Femur (tissue), 1 donor: Measurements from ENCODE around the gene CEMIP.

ENCODE experiments used
- DNase-seq: peaks from one replicate; pipeline ENCODE4 v3.0.0-alpha.2; 2017

The CEMIP gene

DNA sequence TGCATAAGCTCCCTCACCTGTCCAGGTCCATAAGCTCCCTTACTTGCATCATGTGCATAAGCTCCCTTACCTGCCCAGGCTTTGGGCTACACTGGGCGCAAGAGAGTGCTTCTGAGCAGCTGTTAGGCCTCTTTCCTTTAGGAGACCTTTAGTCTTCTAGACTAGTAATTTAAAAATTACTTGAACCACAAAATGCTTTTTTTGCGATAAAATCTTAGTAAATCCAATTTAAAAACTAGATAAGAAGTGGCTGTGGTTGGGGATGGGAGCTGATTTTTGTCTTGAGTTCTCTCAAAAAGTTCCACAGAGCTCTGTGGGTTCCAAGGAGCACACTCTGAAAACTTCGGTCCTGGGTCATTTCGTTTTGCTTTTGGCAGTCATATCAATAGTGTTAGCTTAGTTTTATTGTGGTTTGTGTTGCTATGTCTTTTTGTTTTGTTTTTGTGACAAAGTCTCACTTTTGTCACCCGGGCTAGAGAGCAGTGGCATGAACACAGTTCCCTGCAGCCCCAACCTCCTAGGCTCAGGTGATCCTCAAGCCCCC is 6.7 kb downstream of the CEMIP start:
- no peak for DNase-seq

- no peak for DNase-seq
Measured at GRCh38 chr15:80787316-80787715, 8.1 kb downstream of the CEMIP start.

DNA sequence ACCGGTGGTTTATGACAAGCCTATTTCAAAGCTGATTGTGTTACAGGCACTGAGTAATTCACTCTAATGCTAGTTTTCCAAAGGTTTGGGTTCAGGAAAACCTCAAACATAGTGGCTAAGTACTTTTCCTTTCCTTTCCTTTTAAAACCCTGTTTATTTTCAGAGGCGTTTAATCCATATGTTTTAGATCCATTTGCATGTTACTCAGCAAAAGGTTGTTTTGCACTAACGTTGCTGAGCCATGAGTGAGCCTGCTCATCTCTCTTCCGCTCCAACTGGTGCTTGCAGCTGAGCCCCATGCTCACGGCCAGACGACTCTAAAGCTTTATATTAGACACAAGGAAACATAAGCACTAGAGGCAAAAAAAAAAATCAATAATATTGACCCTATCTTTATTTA is 9.4 kb downstream of the CEMIP start:
- no peak for DNase-seq

GRCh38 chr15:80789296-80789695 is 10.1 kb downstream of the CEMIP start:
- no peak for DNase-seq

GRCh38 chr15:80789796-80790195 is 10.6 kb downstream of the CEMIP start:
- DNase-seq = no peak

DNA sequence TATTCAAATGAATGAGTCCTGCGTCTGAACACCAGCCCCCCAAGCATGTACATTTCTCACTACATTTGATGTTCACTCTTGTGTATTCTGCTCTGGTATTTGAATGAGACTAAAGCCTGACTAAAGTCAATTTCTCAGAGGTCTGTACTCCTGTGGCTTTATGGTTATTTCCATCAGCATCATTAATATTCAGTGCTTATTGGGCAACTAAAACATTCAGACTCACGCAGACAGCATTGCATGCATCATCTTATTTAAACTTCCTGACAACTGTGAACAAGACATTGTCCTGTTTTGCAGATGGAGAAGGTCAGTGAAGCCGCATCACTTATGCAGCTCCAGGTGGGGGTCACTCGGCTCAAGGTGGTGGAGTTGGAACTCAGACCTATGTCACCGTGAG is 11.1 kb downstream of the CEMIP start:
- DNase-seq = no peak

GRCh38 chr15:80791004-80791403 is 11.8 kb downstream of the CEMIP start:
- DNase-seq = no peak

DNA sequence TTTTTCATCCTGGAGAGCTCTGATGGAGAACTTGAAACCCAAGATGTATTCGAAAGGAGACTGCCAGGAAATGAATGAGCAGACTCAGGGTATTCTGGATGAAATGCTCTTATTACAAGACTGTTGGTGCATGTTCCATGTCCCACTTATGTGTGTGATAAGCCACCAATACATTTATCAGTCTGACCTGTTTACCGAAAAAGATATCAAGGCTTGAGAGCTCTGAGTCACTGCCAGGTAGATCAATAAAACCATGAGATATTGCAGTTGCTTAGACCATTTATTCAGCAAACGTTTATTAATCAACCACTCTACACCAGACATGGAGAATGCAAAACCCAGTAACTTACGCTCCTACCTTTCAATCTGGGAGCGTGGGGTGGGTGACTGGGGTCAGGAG is 17.2 kb downstream of the CEMIP start:
- DNase-seq = no peak

DNA sequence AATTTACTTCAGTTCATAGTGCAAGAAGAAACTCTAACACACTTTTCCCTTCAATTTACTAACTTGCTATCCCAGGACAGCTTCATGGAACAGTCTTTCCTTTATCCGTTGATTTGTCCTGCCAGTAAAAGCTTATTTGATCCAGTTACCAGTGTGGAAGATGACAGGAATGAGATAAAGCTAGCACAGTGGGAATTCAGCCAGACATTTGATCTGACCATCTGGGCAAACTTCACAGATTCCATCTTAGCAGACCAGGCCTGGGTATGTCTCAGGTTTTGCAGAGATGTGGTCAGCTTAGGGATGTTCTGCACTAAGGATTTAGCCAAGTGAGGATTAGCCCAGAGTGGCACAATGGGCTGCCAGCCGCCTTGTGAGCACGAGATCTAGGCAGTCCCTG is 19.7 kb downstream of the CEMIP start:
- no peak for DNase-seq

GRCh38 chr15:80800067-80800466 is 20.9 kb downstream of the CEMIP start:
- no peak for DNase-seq

DNA sequence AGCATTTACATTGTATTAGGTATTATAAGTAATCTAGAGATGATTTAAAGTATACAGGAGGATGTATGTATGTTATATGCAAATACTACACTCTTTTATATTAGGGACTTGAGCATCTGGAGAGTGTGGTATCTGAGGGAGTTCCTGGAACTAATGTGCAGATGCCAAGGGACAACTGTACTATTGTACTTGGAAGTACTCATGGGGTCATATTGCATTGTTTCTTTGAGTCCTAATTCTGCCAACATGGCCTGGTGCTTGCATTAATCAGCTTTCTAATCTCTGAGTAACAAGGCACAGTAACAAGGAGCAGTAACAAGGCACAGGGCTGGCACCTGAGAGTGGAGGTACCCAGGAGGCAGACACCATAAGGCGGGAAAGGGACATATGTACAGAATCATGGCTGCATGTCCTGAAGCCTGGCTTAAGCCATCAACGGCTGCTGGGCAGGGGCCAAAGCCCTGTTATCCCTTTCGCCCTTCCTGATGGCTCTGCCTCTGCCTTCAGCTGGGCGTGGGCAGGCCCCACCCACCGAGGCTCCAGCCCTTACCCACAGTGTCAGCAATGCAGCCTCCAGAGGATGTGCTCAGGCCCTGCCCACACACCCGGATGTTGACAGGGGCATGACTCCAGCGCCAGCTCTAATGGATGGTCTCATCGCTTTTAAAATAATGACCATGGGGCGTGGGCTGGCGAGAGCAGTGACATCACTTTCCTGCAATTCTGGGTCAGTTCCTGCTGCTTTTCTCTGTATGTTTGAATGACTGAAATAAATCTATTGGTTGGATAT is 22.9 kb downstream of the CEMIP start:
- peak; percentile 40 for DNase-seq

DNA sequence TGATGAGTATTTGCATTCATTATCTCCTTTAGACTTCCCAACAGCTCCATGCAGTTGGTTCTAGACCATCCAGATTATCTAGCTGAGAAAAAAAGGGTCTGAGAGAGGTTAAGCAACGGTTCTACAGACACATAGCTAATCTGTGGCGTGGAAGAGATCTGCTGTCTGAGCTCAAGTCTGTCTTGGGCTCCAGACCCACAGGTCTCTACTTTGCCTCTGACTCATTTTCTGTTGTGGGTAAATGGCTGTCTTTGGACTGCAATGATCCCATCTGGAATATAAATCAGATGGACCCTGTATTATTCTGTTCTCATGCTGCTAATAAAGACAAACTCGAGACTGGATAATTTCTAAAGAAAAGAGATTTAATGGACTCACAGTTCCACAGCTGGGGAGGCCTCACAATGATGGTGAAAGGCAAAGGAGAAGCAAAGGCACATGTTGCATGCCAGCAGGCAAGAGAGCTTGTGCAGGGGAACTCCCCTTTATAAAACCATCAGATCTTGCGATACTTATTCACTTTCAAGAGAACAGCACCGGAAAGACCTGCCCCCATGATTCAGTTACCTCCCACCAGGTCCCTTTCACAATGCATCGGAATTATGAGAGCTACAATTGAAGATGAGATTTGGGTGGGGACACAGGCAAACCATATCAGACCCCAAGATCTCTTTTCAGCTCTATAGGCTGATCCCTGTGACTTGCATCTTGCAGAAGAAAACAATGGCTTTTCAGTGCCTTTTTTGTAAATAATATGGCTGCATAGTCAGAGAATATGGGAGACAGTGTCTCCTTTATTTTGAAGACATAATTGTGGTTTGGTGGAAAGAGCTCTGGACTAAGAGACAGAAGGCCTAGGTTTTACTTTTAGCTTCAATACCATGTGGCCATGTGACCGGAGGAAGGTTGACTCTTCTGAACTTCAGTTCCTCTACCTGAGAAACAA is 24.7 kb downstream of the CEMIP start:
- DNase-seq = no peak

DNA sequence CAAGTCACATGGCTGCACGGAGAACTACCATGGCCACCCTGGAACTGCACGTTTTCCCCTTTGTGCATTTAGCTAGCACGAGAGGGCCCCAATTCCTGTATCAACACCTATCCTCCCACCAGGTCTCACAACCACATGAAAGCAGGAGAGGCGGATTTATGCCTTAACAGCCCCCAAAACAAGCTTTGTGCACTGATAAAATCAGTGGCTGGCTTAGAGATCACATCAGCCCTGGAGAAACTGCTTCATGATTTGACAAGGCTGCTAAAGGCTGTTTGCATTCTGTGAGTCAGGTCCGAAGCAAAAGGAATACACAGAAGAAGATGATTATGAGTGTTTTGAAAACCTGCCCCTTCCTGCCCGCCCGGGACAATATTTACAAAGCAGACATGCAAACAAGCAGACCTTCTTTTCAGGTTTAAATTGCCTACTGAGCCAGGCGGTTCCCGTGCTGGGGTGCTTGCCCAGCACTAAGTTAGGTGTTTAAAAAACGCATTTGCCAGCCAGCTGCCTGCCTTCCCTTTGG is 25.9 kb downstream of the CEMIP start:
- no peak for DNase-seq

- DNase-seq = no peak
Measured at GRCh38 chr15:80811781-80812315, 32.7 kb downstream of the CEMIP start.

DNA sequence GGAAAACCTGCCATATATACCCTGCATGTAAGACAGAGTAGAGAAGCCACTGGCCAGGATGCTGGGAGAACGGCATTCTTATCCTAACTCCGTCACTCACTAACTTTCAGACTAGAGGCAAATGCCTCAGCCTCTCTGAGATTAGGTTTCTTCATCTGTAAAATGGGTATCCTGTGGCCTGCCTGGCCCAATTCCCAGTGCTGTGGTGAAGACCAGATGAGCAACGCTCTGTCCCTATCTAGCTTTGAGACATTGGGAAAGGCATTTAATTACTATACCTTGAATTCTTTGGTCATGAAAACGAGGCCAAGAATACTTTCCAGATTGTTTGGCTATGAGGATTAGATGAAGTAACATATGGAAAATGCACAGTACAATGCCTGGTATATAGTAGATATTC is 35.9 kb downstream of the CEMIP start:
- no peak for DNase-seq

DNA sequence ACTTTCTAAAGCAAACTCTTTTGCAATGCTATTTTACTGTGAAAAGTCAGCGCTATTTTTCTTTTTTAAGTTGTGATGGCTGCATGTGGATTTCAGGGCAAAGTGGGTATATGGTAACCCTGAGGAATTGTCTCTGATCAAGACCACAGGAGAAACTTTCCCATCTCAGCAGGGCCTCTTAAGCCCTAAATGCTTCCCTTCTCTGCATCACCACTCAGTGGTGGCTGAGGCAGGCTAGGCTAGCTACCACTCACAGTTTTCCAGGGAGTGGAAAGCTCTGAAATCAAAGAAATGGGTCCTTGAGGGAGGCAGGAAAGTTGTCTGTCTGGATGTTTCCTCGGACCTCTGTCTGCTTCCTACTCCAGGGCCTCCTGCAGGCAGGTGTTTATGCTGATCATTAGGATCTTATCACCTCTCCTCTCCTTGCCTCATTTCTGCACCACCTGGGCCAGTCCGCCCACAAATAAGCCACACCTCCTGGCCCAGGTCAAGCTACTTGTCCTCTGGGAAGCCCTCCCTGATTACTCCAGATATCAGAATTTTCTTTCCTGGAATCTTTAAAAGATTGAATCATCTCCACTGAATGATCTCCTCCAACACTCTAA is 37.0 kb downstream of the CEMIP start:
- no peak for DNase-seq

DNA sequence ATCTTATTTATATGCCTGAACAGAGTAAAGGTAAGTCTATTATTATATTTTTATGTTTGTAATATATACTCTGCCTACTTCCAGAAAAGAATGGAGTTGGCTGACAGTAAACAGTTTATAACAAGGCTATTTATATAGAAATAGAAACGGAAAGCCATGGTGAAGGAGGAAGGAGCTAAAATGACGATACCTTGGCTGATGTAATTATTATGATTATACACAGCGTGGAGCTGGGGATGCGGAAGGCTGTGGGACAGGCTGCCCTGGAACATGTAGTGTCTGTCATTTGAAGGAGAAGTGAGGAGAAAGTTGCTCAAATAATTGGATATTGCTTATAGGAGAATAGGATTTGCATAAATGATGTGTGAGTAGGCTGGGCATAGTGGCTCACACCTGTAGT is 37.8 kb downstream of the CEMIP start:
- DNase-seq = no peak

DNA sequence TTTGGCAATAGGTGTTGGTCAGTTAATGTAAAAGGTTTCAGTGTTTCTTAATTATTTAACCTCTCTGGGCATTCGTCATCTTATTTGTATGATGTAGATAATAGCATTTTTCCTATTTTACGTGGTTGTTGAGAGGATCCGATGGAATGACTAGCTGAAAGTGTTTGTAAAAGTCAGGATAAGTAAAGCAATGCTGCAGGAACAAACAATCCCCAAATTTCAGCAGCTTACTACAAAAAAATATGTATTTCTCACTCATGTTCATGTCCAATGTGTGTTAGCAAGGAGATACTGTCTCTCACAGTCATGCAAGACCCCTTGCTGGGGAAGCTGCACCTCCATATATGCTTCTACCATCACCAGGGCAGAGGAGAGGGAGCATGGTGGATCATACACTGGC is 38.7 kb downstream of the CEMIP start:
- DNase-seq = no peak

GRCh38 chr15:80819001-80819400 is 39.8 kb downstream of the CEMIP start:
- no peak for DNase-seq

- no peak for DNase-seq
Measured at GRCh38 chr15:80820092-80820491, 40.9 kb downstream of the CEMIP start.

- DNase-seq = no peak
Measured at GRCh38 chr15:80822256-80822655, 43.1 kb downstream of the CEMIP start.

GRCh38 chr15:80822676-80823075 is 43.5 kb downstream of the CEMIP start:
- no peak for DNase-seq

DNA sequence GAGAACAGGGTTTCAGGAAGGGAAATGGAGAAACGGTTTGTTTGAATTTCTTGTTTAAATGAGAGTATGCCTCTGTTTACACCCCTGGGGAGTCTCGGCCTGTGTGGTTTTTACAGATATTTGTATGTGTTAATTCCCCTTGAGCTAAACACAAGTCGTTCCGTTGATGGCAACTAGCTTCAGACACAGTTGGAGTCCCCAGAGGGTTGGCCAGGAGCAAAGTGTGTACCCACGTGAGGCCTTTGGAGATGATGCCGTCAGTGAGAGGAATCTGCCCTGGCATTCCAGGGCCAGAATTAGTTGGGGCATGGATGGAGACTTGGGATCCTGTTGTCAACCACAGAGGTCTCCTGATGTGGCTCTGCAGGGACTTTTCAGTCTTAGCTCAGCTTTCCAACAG is 44.0 kb downstream of the CEMIP start:
- no peak for DNase-seq
